Activated effector memory CD4-positive, alpha-beta T cell treated with anti-CD3 and anti-CD28 coated beads, Interleukin-2, amount 50 U/mL, for 16 hours (primary cell): ENCODE measurements around the gene LRRC23.

Source experiments
- DNase-seq: peaks from one replicate; pipeline ENCODE4 v3.0.0-alpha.2; 2020

LRRC23 gene

DNA sequence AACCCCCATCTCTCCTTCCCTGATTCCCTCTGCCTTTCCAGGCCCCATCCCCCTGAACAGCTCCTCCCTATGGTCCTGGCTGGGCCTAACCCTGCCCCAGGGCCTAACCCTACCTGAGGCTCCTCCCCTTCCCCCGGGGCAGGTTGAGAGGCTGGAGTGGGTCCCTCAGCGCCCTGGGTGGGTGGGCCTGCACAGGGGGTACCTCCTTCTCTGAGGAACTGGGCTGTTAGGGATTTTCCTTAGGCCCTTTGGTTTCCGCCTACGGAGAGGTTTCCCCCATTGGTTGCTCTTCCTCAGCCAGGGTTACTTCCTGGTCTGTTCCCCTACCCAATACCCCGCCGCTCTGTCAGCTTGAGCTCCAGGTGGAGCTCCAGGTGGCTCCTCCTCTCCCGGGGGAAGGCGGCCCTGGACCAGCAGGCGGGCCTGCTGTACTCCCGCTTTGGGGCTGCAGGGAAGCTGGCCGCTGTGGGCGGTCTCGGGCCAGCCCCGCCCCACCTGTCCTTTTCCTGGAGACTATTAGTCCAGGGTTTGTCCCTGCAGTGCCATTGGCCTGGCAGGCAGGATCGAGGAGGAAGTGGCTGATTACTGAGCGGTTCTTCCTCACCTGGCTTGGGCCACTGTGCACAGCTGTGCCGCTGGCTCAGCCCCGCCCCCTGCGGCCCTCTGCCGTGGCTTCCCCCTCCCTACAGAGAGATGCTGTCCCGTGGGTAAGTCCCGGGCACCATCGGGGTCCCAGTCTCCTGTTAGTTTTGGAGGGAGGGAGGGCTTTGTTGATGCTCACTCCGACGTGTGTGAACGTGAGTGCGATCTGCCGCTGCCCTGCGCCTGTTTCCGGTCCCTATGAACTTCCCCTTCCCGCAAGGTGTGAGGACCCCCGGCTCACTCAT is 41.7 kb downstream of the LRRC23 start:
- DNase-seq = peak; percentile 86

DNA sequence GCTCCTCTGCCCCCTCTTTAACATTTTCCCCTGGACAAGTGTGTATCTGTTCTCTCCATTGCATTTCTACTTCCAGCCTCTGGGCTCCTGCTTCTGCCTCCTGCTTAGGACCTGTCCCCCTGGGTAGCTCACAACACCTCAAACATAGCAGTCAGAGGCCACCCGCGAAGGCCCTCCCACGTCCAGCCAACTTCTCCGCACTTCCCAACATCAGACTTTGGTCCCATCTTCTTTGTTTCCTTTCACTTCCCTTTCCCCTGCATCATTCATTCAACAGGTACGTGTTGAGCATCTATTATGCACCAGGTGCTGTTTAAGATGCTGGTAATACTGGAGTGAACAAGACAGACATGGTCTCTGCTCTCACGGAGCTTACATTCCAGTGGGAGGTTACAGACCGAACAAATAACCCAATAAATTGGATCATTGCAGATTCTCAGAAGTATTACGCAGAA is 42.3 kb downstream of the LRRC23 start:
- DNase-seq = no peak

- no peak for DNase-seq
Observed at GRCh38 chr12:6947615-6948014, 43.0 kb downstream of the LRRC23 start.

DNA sequence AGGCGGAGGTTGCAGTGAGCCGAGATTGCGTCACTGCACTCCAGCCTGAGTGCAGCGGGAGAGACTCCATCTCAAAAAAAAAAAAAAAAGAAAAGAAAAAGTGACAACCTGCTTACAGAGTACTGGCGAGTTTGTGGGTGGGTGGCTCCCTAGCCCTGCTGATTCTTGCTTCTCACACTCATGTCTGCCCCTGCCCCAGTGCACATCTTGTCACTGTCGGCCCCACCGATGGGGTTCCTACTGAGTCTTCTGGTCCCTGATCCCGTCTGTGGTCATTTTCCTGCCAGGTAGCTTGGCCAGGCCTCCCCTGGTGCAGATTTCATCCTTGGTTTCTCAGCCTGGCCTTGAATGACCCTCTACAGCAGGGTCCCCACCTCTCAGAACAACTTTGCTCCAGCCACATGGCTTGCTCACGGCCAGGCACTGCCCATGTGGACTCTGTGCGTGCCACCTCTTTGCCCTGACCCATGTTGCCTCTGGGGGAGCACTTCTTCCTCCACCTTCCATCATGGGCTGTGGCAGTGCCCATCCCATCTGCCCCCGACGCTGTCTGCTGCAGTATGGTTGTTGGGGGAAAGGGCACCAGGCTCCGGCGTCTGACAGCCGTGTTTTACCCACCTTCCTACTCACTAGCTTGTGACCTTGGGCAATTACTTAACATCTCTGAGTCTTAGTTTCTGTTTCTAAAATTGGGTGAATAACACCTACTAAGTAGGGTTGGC is 44.4 kb downstream of the LRRC23 start:
- peak; percentile 77 for DNase-seq

- DNase-seq = peak; percentile 73
Observed at GRCh38 chr12:6950401-6950801, 45.8 kb downstream of the LRRC23 start.

DNA sequence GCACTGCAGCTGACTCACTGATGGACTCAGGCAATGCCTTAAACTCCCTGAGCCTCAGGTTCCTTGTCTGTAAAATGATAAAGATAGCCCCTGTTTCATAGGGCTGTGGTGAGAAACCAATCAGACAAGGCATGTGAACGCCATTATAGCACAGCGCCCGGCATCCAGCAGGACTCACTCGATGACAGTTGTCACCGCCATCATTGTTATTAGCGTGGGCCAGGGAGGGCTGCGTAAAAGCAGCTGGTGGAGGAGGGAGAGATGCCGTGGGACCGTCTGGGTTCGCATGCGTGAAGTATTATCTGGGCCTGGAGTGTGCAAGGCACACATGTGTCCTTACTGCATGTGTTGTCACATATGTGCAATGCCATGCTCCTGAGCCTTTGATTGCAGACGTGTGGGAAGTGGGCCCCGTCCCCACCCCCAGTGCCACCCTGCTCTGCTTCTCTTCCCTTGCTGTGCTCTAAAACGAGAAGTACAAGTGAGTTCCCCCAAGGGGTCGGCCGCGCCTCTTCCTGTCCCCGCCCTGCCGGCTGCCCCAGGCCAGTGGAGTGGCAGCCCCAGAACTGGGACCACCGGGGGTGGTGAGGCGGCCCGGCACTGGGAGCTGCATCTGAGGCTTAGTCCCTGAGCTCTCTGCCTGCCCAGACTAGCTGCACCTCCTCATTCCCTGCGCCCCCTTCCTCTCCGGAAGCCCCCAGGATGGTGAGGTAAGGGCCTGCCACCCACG is 46.4 kb downstream of the LRRC23 start, which contains the start of gene PTPN6:
Gene PTPN6, plus strand, starts transcription at position 546 of the 730 bp plus-strand sequence. Its CDS starts 157 bp downstream, at position 703.
- DNase-seq = peak; percentile 84

DNA sequence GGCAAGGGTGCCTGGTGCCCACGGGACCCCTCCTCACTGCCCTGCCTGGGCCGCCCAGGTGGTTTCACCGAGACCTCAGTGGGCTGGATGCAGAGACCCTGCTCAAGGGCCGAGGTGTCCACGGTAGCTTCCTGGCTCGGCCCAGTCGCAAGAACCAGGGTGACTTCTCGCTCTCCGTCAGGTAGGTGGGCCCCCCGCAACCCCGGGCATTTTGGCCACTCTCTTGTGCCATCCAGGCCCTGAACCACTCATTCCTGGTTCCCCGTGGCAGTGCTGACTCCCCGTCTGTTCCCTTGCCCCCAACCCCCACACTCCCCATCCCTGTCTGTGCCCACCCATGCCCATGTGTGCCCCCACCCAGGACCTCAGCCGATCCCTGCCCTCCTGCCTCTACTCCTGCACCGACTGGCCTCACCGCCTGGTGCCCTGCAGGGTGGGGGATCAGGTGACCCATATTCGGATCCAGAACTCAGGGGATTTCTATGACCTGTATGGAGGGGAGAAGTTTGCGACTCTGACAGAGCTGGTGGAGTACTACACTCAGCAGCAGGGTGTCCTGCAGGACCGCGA is 47.0 kb downstream of the LRRC23 start:
- DNase-seq = no peak

DNA sequence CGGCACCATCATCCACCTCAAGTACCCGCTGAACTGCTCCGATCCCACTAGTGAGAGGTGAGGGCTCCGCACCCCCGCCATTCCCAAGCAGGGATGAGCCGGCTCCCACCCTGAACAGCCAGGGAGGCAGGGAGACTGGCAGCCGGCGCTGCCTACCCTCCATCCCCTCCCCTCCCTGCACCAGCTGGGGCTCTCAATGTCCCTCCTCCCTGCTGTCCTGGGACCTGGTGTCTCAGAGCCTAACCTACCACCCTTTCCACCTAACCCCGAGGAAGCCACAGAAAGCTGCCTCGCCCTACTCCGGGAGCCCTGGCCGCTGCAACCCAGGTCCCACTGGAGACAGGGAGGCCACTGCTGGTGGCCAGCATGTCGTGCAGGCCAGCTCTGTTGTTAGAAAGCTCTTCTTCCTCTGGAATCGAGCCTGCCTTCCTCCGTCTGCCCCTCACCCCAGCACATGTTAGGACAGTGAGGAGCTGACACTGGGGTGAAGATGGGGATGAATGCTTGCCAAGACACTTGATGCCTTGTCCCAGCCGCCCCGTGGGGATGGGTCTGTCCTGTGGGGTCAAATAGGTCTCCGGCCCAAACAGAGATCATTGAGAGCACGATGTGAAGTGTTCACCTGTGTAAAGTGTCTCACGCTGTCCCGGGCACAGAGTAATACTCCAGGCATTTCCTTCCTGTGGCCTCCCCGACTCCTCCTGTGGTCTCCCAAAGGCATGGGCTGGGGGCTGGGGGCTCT is 47.7 kb downstream of the LRRC23 start:
- peak; percentile 76 for DNase-seq

DNA sequence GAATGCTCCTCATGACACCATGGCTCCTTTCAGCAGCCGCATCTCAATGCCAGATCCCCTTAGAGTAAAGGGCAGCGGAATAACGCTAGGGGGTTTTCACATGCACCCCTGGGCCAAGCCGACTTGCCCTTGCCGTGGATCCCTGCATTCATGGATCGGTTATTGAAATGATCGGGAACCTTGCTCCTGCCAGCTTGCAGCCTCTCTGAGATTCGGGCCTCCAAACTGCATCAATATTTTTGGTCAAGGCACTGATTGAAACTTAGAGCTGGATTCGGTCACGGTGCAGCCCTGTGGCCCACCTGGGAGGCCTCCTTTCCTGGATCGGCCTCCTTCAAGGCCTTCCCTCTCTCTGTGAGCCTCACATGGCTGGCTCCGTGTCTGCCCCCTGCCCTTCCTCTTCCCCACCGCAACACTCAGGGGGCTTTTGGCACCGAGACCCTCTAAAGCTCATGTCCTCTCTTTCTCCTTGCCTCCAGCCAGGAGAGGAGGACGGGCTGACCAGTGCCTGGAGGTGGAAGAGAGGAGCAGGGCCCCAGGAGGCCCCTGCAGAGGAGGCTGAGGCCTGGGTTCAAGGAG is 48.3 kb downstream of the LRRC23 start:
- DNase-seq = peak; percentile 77

DNA sequence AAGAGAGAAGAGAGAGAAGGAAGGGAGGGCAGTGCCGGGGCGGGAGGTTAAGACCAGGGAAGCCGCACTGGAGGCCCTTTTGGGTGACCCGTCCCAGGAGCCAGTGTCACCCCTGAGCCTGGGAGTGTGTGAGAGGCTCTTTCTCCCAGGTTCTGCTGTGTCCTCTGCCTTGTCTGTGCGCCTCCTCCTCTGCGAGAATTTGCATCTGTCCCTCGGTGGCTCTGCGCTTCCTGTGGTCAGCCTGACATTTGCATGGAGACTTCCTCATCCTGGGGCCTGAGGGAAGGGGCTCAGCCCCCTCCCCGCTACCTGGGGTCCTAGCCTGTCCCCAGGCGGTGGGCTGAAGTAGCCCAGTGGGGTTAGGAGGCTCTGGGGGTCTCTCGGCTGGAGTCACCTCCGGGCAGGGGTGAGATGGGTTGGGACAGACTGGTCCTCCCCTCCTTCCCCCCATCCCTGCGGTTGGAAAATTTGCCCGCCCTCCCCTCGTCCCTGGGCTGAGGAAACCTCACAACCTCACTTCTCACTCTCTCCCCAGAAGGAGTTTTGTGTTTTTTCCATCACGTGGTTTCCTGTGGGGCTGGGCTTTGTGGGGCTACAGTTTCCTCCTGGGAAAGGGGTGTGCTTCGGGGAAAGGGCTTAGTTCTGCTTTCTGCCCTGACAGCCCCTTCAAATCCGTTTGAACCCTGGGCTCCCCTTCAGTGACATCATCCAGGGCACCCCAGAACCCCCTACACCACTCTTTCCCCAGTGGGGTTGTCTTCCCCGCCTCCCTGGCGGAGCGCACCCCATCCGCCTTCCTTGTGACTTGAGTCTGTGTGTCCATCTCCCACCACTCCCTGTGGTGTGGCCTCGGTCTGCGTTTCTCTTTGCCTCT is 49.1 kb downstream of the LRRC23 start:
- DNase-seq = peak; percentile 94

GRCh38 chr12:6954316-6955107 is 49.9 kb downstream of the LRRC23 start:
- DNase-seq = no peak

GRCh38 chr12:6955108-6956020 is 50.7 kb downstream of the LRRC23 start:
- DNase-seq = no peak

DNA sequence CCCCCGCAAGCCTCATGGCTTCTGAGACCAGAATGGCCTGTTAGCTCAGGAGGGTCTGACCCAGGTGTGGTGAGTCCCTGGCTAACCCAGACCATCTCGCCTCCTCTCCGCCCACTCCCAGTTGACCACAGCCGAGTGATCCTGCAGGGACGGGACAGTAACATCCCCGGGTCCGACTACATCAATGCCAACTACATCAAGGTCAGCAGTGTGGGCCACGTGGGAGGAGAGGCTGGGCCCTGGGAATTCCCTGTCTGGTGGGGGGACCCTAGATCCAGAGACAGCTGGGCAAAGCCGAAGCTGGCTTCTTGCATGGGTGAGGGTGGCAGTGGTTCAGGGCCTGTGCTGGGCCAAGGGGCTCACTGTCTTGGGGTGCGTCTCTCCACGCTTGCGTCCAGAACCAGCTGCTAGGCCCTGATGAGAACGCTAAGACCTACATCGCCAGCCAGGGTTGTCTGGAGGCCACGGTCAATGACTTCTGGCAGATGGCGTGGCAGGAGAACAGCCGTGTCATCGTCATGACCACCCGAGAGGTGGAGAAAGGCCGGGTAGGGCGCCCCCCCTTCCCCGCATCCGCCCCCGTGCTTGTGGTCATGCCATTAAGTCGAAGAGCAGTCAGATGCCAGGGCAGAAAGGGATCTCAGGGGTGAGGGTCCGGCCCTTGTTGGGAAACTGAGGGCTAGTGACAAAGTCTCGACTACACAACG is 51.6 kb downstream of the LRRC23 start:
- DNase-seq = peak; percentile 69

DNA sequence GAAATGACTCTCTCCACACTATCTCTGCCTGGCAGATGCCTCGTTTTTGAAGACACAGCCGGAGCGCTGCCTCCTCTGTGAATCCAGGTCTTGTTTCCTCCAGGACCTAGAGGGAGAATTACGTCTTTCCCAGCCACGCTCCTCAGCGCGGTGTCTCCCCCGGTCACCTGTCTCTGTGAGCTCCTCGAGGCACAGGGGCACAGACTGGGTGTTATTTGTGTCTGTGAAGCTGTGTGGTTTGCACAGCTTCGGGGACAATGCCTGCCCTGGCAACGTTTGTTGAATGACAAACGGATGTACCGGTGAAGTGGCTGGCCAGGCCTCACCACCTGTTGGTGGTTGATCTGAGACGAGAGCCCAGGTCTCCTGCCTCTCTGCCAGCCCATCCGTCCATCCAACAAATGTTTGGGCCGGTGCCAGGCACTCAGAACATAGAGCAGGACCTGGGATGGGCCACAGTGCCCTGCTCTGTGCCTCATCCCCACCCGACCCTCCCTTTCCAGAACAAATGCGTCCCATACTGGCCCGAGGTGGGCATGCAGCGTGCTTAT is 52.6 kb downstream of the LRRC23 start:
- DNase-seq = peak; percentile 67

DNA sequence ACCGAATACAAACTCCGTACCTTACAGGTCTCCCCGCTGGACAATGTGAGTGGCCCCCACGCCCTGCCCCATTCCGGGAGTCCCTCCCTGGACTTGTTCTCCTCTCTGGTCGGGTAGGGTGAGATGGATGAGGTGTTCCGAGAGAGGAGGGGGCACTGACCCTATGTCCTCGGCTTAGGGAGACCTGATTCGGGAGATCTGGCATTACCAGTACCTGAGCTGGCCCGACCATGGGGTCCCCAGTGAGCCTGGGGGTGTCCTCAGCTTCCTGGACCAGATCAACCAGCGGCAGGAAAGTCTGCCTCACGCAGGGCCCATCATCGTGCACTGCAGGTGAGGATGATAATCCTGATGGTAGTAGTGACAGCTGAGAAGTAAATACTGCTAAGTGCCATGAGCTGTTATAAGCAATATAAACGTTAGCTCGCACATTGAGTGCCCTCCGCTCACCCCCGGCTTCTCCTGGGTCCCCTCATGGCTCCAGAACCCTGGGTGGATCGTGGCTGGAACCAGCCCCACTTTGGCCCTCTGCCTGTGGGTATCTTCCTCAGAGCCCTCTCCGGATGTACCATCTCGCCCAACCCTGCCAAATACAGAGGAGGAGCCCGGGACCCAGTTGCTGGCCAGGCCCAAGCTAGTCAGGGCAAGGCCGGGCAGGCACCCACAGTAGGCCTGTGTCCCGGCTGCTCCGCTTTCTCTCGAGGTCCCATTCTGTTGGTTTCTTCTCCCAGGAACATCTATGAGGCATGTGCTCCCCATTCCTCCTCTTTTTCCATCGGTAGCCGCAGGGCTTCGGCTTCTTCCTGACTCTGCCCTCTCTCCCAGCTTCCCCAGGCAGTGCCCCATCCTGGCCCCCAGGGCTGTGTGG is 53.4 kb downstream of the LRRC23 start:
- peak; percentile 70 for DNase-seq

DNA sequence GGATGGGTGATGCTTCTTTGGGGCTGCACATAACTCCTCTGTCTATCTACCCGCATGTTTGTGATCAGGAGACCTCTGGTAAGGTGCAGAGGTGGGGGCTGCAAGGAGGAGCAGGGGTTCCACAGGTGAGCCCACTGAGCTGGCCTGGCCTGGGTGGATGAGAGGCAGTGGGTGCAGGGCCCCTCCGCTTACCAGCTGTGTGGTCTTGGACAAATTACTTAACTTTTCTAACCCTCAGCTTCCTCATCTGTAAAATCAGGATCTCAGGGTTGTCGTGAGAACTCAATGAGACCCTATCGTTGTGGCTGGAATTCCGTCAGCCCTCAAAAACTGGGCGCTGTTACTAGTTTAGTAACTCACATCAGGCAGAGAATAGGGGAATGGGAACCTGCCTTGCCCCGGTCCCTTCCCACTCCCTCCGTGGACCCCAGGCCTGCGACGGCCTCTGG is 54.0 kb downstream of the LRRC23 start:
- DNase-seq = no peak
